OCI-LY3 (cell line): ENCODE measurements around the gene LSM6.

Experiments used
- EZH2phosphoT487 ChIP-seq: fragments of 200-600 bp; shearing (Covaris generic); IDR thresholded peaks from 2 replicates; pipeline ENCODE4 v1.6.1; 2018; ENCODE audit warnings: antibody characterized with exemption, mixed run types, low read depth
- TF ChIP-seq, protein P1 (sequence below): fragments of 200-600, 300-600 bp; sonication (generic); IDR thresholded peaks from 2 replicates; pipeline ENCODE4 v1.5.1; 2014; ENCODE audit warnings: antibody characterized with exemption, low read length, low read depth

DNA sequence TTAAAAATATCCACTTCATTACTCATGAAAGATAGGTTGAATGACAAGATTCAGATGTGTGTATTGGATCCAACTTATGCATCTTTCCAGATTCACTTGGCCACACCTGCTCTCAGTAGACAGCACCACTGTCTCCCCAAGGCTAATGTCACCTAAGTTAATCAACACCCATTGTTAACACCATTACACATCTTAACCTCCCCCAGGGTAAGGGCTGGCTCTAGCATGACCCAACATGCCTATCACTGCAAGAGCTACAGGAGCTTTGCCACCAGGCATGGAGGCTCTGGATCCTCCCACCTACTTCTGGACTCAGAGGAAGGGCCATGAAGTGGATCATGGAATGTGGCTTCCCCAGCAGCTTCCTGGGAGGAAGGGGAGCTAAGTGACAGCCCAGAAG lies 32.8 kb upstream of the LSM6 start:
- TF ChIP-seq, protein P1, sequence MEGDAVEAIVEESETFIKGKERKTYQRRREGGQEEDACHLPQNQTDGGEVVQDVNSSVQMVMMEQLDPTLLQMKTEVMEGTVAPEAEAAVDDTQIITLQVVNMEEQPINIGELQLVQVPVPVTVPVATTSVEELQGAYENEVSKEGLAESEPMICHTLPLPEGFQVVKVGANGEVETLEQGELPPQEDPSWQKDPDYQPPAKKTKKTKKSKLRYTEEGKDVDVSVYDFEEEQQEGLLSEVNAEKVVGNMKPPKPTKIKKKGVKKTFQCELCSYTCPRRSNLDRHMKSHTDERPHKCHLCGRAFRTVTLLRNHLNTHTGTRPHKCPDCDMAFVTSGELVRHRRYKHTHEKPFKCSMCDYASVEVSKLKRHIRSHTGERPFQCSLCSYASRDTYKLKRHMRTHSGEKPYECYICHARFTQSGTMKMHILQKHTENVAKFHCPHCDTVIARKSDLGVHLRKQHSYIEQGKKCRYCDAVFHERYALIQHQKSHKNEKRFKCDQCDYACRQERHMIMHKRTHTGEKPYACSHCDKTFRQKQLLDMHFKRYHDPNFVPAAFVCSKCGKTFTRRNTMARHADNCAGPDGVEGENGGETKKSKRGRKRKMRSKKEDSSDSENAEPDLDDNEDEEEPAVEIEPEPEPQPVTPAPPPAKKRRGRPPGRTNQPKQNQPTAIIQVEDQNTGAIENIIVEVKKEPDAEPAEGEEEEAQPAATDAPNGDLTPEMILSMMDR, result no peak
- TF ChIP-seq EZH2phosphoT487, result no peak
